K562 (cell line): ENCODE measurements around the gene RBPMS2. TPM values are rescaled to one million over a fixed set of nuclear protein-coding genes. Genes with fewer than 3 reads are reported as not detected.

ENCODE experiments used
- ATAC-seq: fragments of 200-7000 bp; cut with Tn5 transposase; 3 replicates; pipeline ENCODE4 v1.9.1; 2020; ENCODE audit warnings: moderate library complexity
- BruUV-seq: library from RNA; stranded (reverse); fragments of 400-500 nt; replicated peaks from 2 replicates; lab custom pipeline; 2021; lab: Mats Ljungman, UMichigan
- CTCF ChIA-PET: fragments of 300-600 bp; formaldehyde crosslinking; extraction: SDS; loops from one replicate; lab custom pipeline; 2021; ENCODE audit warnings: low intra/inter-chr PET ratio; lab: Yijun Ruan, JAX
- POLR2A ChIA-PET: fragments of 300-600, 350-650 bp; sonication (Branson Sonifier 250); formaldehyde crosslinking; extraction: SDS; loops from one replicate; lab custom pipeline; 2021; ENCODE audit warnings: antibody characterized with exemption, inconsistent platforms; lab: Yijun Ruan, JAX
- DNase-seq, 4 experiments: peaks; one replicate each; pipeline versions ENCODE4 v3.0.0 to v3.0.0-alpha.2; 2011 to 2018; ENCODE audit warnings: low spot score in 3 of 4, mixed read lengths in 3 of 4; ENCODE audit errors: extremely low read depth in 1 of 4
- FAIRE-seq: peaks from 2 replicates; lab custom pipeline; 2011; peaks lifted over from hg19 to GRCh38; lab: Jason Lieb, UNC
- H2AFZ ChIP-seq: 2 replicates; pipeline ENCODE4 v1.6.0; 2011; ENCODE audit warnings: low read depth, low read length, control low read depth, inconsistent platforms
- H3K27ac ChIP-seq: fragments of 200-600 bp; 3 replicates; pipeline ENCODE4 v1.8.0; 2011; ENCODE audit warnings: low read depth, mild to moderate bottlenecking, control low read depth, inconsistent platforms, low read length, moderate library complexity, mixed read lengths; ENCODE audit errors: extremely low read depth
- H3K27me3 ChIP-seq, 2 experiments: fragments of 300-600 bp in 1 of 2; 2 replicates in 1 of 2; 3 replicates in 1 of 2; pipeline versions ENCODE4 v1.6.0 to v1.8.0; 2011; ENCODE audit warnings: inconsistent platforms in 2 of 2, low read length in 2 of 2, mild to moderate bottlenecking in 1 of 2, mixed read lengths in 1 of 2, moderate library complexity in 1 of 2; ENCODE audit not compliant: control insufficient read depth in 2 of 2, insufficient read depth in 2 of 2
- H3K36me3 ChIP-seq: fragments of 300-600 bp; 3 replicates; pipeline ENCODE4 v1.8.0; 2011; ENCODE audit warnings: mild to moderate bottlenecking, low read length, inconsistent platforms; ENCODE audit not compliant: control insufficient read depth, insufficient read depth
- H3K4me1 ChIP-seq, 2 experiments: fragments of 200-600 bp in 1 of 2; replicated peaks in 1 of 2; 2 replicates in 1 of 2; 3 replicates in 1 of 2; pipeline versions ENCODE4 v1.5.1 to v1.8.0; 2011; ENCODE audit warnings: inconsistent platforms in 2 of 2, low read length in 2 of 2, mild to moderate bottlenecking in 1 of 2, mixed read lengths in 1 of 2, moderate library complexity in 1 of 2; ENCODE audit not compliant: control insufficient read depth in 2 of 2, insufficient read depth in 2 of 2
- H3K4me2 ChIP-seq: 2 replicates; pipeline ENCODE4 v1.6.1; 2011; ENCODE audit warnings: low read length, control low read depth, inconsistent platforms, mixed read lengths; ENCODE audit not compliant: insufficient read depth
- H3K4me3 ChIP-seq: fragments of 200-600 bp; sonication (generic), shearing (Covaris generic); 2 replicates; pipeline ENCODE4 v1.5.1; 2016; ENCODE audit warnings: control low read depth, inconsistent platforms
- H3K79me2 ChIP-seq: fragments of 200-600 bp; 3 replicates; pipeline ENCODE4 v1.8.0; 2011; ENCODE audit warnings: low read length, inconsistent platforms; ENCODE audit not compliant: control insufficient read depth, insufficient read depth
- H3K9ac ChIP-seq, 2 experiments: 2 replicates each; pipeline versions ENCODE4 v1.6.0 to v1.6.1; 2011; ENCODE audit warnings: low read depth in 2 of 2, low read length in 2 of 2, control low read depth in 1 of 2, inconsistent platforms in 1 of 2, mild to moderate bottlenecking in 1 of 2, mixed read lengths in 1 of 2; ENCODE audit not compliant: insufficient read depth in 1 of 2
- H3K9me1 ChIP-seq: one replicate; pipeline ENCODE4 v1.6.0; 2011; ENCODE audit warnings: inconsistent platforms, mild to moderate bottlenecking, low read length, moderate library complexity; ENCODE audit not compliant: control insufficient read depth, insufficient read depth
- H3K9me3 ChIP-seq: replicated peaks from 2 replicates; pipeline ENCODE4 v1.5.1; 2011; ENCODE audit warnings: low read depth, low read length, inconsistent platforms; ENCODE audit not compliant: control insufficient read depth, insufficient read depth
- H4K20me1 ChIP-seq: replicated peaks from 2 replicates; pipeline ENCODE4 v1.6.1; 2011; ENCODE audit warnings: low read length, inconsistent platforms, mixed read lengths; ENCODE audit not compliant: control insufficient read depth, insufficient read depth
- FOXA1 ChIP-seq: fragments of 450-650 bp; IDR thresholded peaks from 2 replicates; pipeline ENCODE4 v1.6.1; 2016; ENCODE audit warnings: mild to moderate bottlenecking, borderline replicate concordance
- HDAC8 ChIP-seq: fragments of 450-650 bp; IDR thresholded peaks from 2 replicates; pipeline ENCODE4 v1.6.1; 2016; ENCODE audit warnings: mild to moderate bottlenecking, missing genetic modification characterization, moderate library complexity, missing compliant biosample characterization
- PHF21A ChIP-seq: fragments of 450-650 bp; IDR thresholded peaks from 2 replicates; pipeline ENCODE4 v1.6.1; 2017; ENCODE audit warnings: low read depth, borderline replicate concordance
- SRSF7 ChIP-seq: fragments of 200-400 bp; formaldehyde crosslinking; optimal IDR thresholded peaks from 2 replicates; pipeline ENCODE3; 2017; ENCODE audit warnings: mild to moderate bottlenecking, low read depth, low read length
- SUPT5H ChIP-seq: fragments of 450-650 bp; IDR thresholded peaks from 2 replicates; pipeline ENCODE4 v1.6.1; 2016
- U2AF1 ChIP-seq: fragments of 200-400 bp; formaldehyde crosslinking; optimal IDR thresholded peaks from 2 replicates; pipeline ENCODE3; 2017; ENCODE audit warnings: mild to moderate bottlenecking, low read depth, low read length, moderate library complexity
- USF2 ChIP-seq: sonication (generic); formaldehyde crosslinking; IDR thresholded peaks from 2 replicates; pipeline ENCODE4 v1.5.0; 2020; ENCODE audit warnings: missing genetic modification reagents
- VEZF1 ChIP-seq: fragments of 200-800 bp; sonication (Bioruptor generic); IDR thresholded peaks from 2 replicates; pipeline ENCODE4 v1.6.1; 2017; ENCODE audit warnings: missing genetic modification characterization, missing compliant biosample characterization
- ZNF146 ChIP-seq: IDR thresholded peaks from one replicate; pipeline ENCODE4 v1.6.1; 2018; ENCODE audit warnings: missing compliant biosample characterization; ENCODE audit not compliant: unreplicated experiment
- WGBS: fragments of 100-300 bp; shearing (Covaris generic); methylation state at CpG from one replicate; pipeline ENCODE4 v1.1.6; 2016; ENCODE audit warnings: low coverage, mixed read lengths; ENCODE audit not compliant: insufficient coverage; ENCODE audit errors: missing lambda C conversion rate; 5-methylcytosine and 5-hydroxymethylcytosine counted together
- in situ Hi-C: fragments of 300-500 bp; cut with MboI; formaldehyde crosslinking; loops from 4 replicates; pipeline ENCODE4 v1.15.0; 2018; ENCODE audit warnings: inconsistent platforms, mixed read lengths
- intact Hi-C: fragments of 100-400 bp; cut with micrococcal nuclease; formaldehyde crosslinking; loops from 2 replicates; pipeline ENCODE4 v1.14.2; 2022
- polyA plus RNA-seq, 8 experiments: library from polyadenylated mRNA; depleted of rRNA in 4 of 8; stranded (reverse) in 5 of 8; unstranded in 3 of 8; fragments of >200 nt; fragmentation: Nextera tagmentation in 2 of 8; fragmentation: Illumina TruSeq in 1 of 8; extraction: Ambion mirVana in 2 of 8; extraction: Trizol in 1 of 8; gene quantifications; 2 replicates each; pipeline versions ENCODE4 v1.2.1 to v1.2.3, GENCODE V29; 2011 to 2014; ENCODE audit warnings: inconsistent platforms in 1 of 8, missing spikeins in 1 of 8
- total RNA-seq, 7 experiments: library from RNA; depleted of rRNA in 6 of 7; stranded (reverse); fragments of >200 nt in 6 of 7; fragmentation: Illumina TruSeq in 2 of 7; extraction: Trizol in 2 of 7; gene quantifications; 2 replicates each; pipeline versions ENCODE4 v1.2.1 to v1.2.3, GENCODE V29; 2011 to 2021; ENCODE audit warnings: low replicate concordance in 1 of 7

RBPMS2 gene
- total and polyA plus RNA-seq, 9 of the 15 experiments (the other 6 are each of a cell fraction or from before 2014, with no cell fraction given) = 0.11 to 2.6 (median 0.37) TPM; not detected in 1

GRCh38 chr15:64754663-64755426 lies 20.5 kb downstream of the RBPMS2 start:
- CTCF ChIA-PET = no interaction called here

More at GRCh38 chr15:64754663-64755426, 20.5 kb downstream of the RBPMS2 start:
- POLR2A ChIA-PET = interaction anchor here (0.6 kb wide), 1 partner anchor 38 kb away, joined by 3 read pairs; no protein-coding TSS in a partner anchor
- ATAC-seq = no peak
- Histone ChIP-seq H3K4me2 (no peak overlapping the region), H3K36me3 (no peaks in the 10 kb centered on the region), H3K4me3 (no peak overlapping the region), H3K9ac (peak overlapping the region in 1 of 2 experiments; percentile 52; a peak in 1 of 4 replicates), H3K27me3 (peaks cover 28 to 73% of the 10 kb centered on the region in 2 experiments), H4K20me1 (no peaks in the 10 kb centered on the region), H3K4me1 (peaks cover 0 to 11% of the 10 kb centered on the region in 2 experiments; a peak in 3 of 5 replicates), H3K79me2 (no peaks in the 10 kb centered on the region), H2AFZ (no peak overlapping the region), H3K9me1 (no peaks in the 10 kb centered on the region), H3K27ac (no peak overlapping the region)
- BruUV-seq = no TSS peak
- intact Hi-C loops = no loop called here
- in situ Hi-C loops = no loop called here
- 2% methylated on average over 12 of the region's 14 CpGs for WGBS
- TF ChIP-seq SUPT5H (no peak), PHF21A (no peak), ZNF146 (CRISPR knock-in tag) (no peak), HDAC8 (tag) (no peak), VEZF1 (CRISPR knock-in tag) (no peak), USF2 (CRISPR knock-in tag) (no peak), FOXA1 (no peak), SRSF7 (no peak), U2AF1 (no peak)
- TF ChIP-seq, all 486 proteins: peak for 0
- H3K9me3 ChIP-seq = no peaks in the 10 kb centered on the region
- FAIRE-seq (peak; percentile 35), DNase-seq (no peak)
